Measurements from ENCODE around the gene TUBB4B. TPM values are rescaled to one million over a fixed set of nuclear protein-coding genes. Genes with fewer than 3 reads are reported as not detected.

Gene TUBB4B
- total and polyA plus RNA-seq, 2 donors from 2014 or later, result 258 to 394 TPM

- no peak for TF ChIP-seq CTCF (IDR thresholded peaks at IDR 0.05; ENCODE audit: borderline replicate concordance, extremely low read depth, insufficient read depth)
- no peaks in the 10 kb centered on the region for H3K36me3 ChIP-seq (ENCODE audit: control insufficient read depth in 2 of 3, insufficient read depth in 3 of 3, low read length in 3 of 3)
- H3K4me3 ChIP-seq (ENCODE audit: low read length in 3 of 3), result peak overlapping the region in 2 of 3 donors; percentile 48 to 67
- peaks cover 0 to 52% (median 16%) of the 10 kb centered on the region in 3 donors for H3K4me1 ChIP-seq (ENCODE audit: control insufficient read depth in 2 of 3, insufficient read depth in 2 of 3, low read depth in 1 of 3, low read length in 3 of 3)
- peak overlapping the region; percentile 63 to 77 for H3K27ac ChIP-seq (ENCODE audit: low read depth in 2 of 2, low read length in 2 of 2)
- no peaks in the 10 kb centered on the region for H3K9me3 ChIP-seq (ENCODE audit: control insufficient read depth in 2 of 3, insufficient read depth in 1 of 3, low read length in 3 of 3)
- FAIRE-seq (no peak), DNase-seq (no peak)
- no peaks in the 10 kb centered on the region for H3K27me3 ChIP-seq (ENCODE audit: control insufficient read depth, insufficient read depth, low read length)
- H3K9ac ChIP-seq (ENCODE audit: low read length in 3 of 3), result peak overlapping the region in 2 of 3 donors; percentile 41 to 46
- intact Hi-C loops (cut with DNase I), result no loop called here
These were observed 42.2 kb upstream of the TUBB4B start for GRCh38 chr9:137198902-137199283.

DNA sequence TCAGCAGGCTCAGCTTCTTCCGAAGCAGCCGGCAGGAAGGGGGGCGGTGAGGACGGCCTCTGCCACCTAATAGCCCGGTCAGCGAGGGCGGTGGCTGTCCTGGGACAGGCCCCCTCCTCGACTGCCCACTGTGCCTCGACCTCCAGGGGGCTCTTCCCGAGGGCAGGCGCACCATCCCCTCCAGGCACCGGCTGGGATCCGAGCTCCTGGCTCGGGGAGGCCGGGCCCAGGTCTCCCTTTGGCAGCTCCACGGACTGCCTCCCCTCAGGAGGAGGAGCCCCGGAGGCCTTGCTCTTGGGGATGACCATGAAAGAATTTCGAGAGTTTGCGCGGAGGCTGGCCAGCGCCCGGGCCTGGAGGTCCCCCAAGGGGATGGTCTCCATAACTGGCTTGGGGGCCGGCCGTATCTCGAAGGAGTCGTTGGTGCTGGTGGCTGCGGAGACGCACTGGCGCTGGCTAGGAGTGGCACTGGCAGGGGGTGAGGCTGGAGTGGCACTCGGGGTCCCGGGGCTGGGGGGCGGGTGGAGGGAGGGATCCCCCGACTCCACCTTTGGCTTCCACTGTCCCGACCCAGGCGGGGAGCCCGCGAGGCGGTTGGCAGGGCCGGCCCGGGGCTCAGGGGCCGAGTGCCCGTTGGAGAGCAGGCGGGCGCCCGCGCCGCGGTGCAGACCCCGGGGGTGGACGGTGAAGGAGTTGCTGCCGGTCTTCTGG is 41.5 kb upstream of the TUBB4B start:
- FAIRE-seq (no peak), DNase-seq (peak in 1 of 5 donors; percentile 65)
- Histone ChIP-seq H3K27ac (ENCODE audit: low read depth in 2 of 2, low read length in 2 of 2) (peak overlapping the region; percentile 47 to 63), H3K9ac (ENCODE audit: low read length in 3 of 3) (peak overlapping the region in 2 of 3 donors; percentile 19 to 41), H3K4me3 (ENCODE audit: low read length in 3 of 3) (peak overlapping the region in 2 of 3 donors; percentile 48 to 67), H3K27me3 (ENCODE audit: control insufficient read depth, insufficient read depth, low read length) (no peaks in the 10 kb centered on the region), H3K9me3 (ENCODE audit: control insufficient read depth in 2 of 3, insufficient read depth in 1 of 3, low read length in 3 of 3) (no peaks in the 10 kb centered on the region), H3K36me3 (ENCODE audit: control insufficient read depth in 2 of 3, insufficient read depth in 3 of 3, low read length in 3 of 3) (no peaks in the 10 kb centered on the region), H3K4me1 (ENCODE audit: control insufficient read depth in 2 of 3, insufficient read depth in 2 of 3, low read depth in 1 of 3, low read length in 3 of 3) (peaks cover 3 to 55% (median 16%) of the 10 kb centered on the region in 3 donors)
- no peak for TF ChIP-seq CTCF (IDR thresholded peaks at IDR 0.05; ENCODE audit: borderline replicate concordance, extremely low read depth, insufficient read depth)
- intact Hi-C loops (cut with DNase I), result no loop called here

- DNase-seq (peak; percentile 99 to 100 (median 99)), FAIRE-seq (peak; percentile 83)
- Histone ChIP-seq H3K9ac (ENCODE audit: low read length in 3 of 3) (peak within 1 kb of the TSS in 1 of 3 donors; percentile 46), H3K4me3 (ENCODE audit: low read length in 3 of 3) (peak within 1 kb of the TSS; percentile 45 to 67 (median 67)), H3K27me3 (ENCODE audit: control insufficient read depth, insufficient read depth, low read length) (no peaks in the 10 kb centered on the region), H3K4me1 (ENCODE audit: control insufficient read depth in 2 of 3, insufficient read depth in 2 of 3, low read depth in 1 of 3, low read length in 3 of 3) (peaks cover 3 to 50% (median 16%) of the 10 kb centered on the region in 3 donors), H3K36me3 (ENCODE audit: control insufficient read depth in 2 of 3, insufficient read depth in 3 of 3, low read length in 3 of 3) (no peaks in the 10 kb centered on the region), H3K9me3 (ENCODE audit: control insufficient read depth in 2 of 3, insufficient read depth in 1 of 3, low read length in 3 of 3) (no peaks in the 10 kb centered on the region), H3K27ac (ENCODE audit: low read depth in 2 of 2, low read length in 2 of 2) (peak within 1 kb of the TSS; percentile 63)
- no peak for TF ChIP-seq CTCF (IDR thresholded peaks at IDR 0.05; ENCODE audit: borderline replicate concordance, extremely low read depth, insufficient read depth)
- intact Hi-C loops (cut with DNase I), result no loop called here
These were observed 40.5 kb upstream of the TUBB4B start, which contains the start of gene TPRN for GRCh38 chr9:137200311-137201204. Gene TPRN (minus strand): TSS chr9:137200741. CDS start chr9:137200711, 30 bp downstream.

Data from kidney (tissue), 14 donors.